ENCODE measurements around the gene PARD6G. TPM values are rescaled to one million over a fixed set of nuclear protein-coding genes. Genes with fewer than 3 reads are reported as not detected.
A peak's percentile ranks its signal among the peaks of the same experiment; 100 is the strongest.

Gene PARD6G
- total and polyA plus RNA-seq, 9 of the 15 experiments (the other 6 are each of a cell fraction or from before 2014, with no cell fraction given), result 0.03 to 1.2 (median 0.26) TPM

DNA sequence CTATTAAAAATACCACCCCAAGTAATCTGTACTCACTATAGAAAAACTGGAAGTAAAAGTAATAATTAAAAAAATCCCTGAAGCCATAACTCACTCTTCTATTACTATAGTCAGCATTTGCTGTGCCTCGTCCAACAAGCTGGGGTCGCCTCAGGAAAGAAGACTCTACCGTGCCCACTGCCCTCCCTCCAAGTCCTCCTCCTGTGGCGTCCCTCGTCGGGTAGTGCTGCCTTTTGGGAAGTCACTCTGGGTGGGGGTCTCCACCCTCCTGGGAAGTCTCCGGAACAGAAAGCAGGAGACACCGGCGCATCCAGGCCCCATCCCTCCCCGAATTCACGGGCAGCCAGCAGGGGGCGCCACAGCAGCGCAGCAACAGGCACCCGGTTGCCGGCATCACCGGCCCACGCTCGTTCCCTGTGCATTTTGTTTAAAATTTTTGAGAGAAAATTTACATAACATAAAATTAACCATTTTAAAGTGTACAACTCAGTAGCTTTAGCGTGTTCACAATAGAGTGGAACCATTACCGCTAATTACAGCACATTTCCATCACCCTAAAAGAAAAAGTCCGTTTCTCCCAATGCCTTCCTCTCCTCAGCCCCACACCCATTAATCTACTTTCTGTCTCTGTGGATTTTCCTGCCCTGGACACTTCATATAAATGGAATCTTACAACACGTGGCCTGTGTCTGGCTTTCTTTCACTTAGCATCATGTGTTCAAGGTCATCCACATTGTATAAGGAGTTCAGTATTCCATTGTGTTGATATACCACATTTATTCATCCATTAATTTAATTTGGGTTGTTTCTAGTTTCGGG, 76.1 kb downstream of the PARD6G start (continued):
- TF ChIP-seq, protein P1, sequence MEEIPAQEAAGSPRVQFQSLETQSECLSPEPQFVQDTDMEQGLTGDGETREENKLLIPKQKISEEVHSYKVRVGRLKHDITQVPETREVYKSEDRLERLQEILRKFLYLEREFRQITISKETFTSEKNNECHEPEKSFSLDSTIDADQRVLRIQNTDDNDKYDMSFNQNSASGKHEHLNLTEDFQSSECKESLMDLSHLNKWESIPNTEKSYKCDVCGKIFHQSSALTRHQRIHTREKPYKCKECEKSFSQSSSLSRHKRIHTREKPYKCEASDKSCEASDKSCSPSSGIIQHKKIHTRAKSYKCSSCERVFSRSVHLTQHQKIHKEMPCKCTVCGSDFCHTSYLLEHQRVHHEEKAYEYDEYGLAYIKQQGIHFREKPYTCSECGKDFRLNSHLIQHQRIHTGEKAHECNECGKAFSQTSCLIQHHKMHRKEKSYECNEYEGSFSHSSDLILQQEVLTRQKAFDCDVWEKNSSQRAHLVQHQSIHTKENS (CRISPR knock-in tag; IDR thresholded peaks at IDR 0.05), result no peak
- TF ChIP-seq ZNF174 (CRISPR knock-in tag; IDR thresholded peaks at IDR 0.05), result no peak
- TF ChIP-seq NFIC (IDR thresholded peaks at IDR 0.05), result no peak
- no peak for TF ChIP-seq POLR2AphosphoS2 (IDR thresholded peaks at IDR 0.05; ENCODE audit: low read length)
- no peak for TF ChIP-seq CREB1 (IDR thresholded peaks at IDR 0.05)
- no peak for TF ChIP-seq CREB1 (CRISPR knock-in tag; IDR thresholded peaks at IDR 0.05)
- TF ChIP-seq, protein P2, sequence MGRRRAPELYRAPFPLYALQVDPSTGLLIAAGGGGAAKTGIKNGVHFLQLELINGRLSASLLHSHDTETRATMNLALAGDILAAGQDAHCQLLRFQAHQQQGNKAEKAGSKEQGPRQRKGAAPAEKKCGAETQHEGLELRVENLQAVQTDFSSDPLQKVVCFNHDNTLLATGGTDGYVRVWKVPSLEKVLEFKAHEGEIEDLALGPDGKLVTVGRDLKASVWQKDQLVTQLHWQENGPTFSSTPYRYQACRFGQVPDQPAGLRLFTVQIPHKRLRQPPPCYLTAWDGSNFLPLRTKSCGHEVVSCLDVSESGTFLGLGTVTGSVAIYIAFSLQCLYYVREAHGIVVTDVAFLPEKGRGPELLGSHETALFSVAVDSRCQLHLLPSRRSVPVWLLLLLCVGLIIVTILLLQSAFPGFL (CRISPR knock-in tag; IDR thresholded peaks at IDR 0.05), result no peak
- no peak for TF ChIP-seq SAP30 (IDR thresholded peaks at IDR 0.05; ENCODE audit: borderline replicate concordance, insufficient read depth, low read depth, low read length, poor library complexity, severe bottlenecking)
- TF ChIP-seq, protein P3, sequence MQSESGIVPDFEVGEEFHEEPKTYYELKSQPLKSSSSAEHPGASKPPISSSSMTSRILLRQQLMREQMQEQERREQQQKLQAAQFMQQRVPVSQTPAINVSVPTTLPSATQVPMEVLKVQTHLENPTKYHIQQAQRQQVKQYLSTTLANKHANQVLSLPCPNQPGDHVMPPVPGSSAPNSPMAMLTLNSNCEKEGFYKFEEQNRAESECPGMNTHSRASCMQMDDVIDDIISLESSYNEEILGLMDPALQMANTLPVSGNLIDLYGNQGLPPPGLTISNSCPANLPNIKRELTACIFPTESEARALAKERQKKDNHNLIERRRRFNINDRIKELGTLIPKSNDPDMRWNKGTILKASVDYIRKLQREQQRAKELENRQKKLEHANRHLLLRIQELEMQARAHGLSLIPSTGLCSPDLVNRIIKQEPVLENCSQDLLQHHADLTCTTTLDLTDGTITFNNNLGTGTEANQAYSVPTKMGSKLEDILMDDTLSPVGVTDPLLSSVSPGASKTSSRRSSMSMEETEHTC (IDR thresholded peaks at IDR 0.05), result no peak
- no peak for TF ChIP-seq POLR2B (IDR thresholded peaks at IDR 0.05; ENCODE audit: low read depth, partially characterized antibody)
- TF ChIP-seq HNRNPLL (IDR thresholded peaks at IDR 0.05; ENCODE audit: low read depth, low read length, poor library complexity, severe bottlenecking), result no peak
- no peak for TF ChIP-seq SP1 (CRISPR knock-in tag; IDR thresholded peaks at IDR 0.05)
- TF ChIP-seq, protein P4, sequence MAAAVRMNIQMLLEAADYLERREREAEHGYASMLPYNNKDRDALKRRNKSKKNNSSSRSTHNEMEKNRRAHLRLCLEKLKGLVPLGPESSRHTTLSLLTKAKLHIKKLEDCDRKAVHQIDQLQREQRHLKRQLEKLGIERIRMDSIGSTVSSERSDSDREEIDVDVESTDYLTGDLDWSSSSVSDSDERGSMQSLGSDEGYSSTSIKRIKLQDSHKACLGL (CRISPR knock-in tag; IDR thresholded peaks at IDR 0.05; ENCODE audit: borderline replicate concordance, poor library complexity, severe bottlenecking), result no peak
- no peak for TF ChIP-seq DDX20 (tag; IDR thresholded peaks at IDR 0.05; ENCODE audit: low read depth)
- no peak for TF ChIP-seq GABPB1 (CRISPR knock-in tag; IDR thresholded peaks at IDR 0.05)
- TF ChIP-seq, protein P5, sequence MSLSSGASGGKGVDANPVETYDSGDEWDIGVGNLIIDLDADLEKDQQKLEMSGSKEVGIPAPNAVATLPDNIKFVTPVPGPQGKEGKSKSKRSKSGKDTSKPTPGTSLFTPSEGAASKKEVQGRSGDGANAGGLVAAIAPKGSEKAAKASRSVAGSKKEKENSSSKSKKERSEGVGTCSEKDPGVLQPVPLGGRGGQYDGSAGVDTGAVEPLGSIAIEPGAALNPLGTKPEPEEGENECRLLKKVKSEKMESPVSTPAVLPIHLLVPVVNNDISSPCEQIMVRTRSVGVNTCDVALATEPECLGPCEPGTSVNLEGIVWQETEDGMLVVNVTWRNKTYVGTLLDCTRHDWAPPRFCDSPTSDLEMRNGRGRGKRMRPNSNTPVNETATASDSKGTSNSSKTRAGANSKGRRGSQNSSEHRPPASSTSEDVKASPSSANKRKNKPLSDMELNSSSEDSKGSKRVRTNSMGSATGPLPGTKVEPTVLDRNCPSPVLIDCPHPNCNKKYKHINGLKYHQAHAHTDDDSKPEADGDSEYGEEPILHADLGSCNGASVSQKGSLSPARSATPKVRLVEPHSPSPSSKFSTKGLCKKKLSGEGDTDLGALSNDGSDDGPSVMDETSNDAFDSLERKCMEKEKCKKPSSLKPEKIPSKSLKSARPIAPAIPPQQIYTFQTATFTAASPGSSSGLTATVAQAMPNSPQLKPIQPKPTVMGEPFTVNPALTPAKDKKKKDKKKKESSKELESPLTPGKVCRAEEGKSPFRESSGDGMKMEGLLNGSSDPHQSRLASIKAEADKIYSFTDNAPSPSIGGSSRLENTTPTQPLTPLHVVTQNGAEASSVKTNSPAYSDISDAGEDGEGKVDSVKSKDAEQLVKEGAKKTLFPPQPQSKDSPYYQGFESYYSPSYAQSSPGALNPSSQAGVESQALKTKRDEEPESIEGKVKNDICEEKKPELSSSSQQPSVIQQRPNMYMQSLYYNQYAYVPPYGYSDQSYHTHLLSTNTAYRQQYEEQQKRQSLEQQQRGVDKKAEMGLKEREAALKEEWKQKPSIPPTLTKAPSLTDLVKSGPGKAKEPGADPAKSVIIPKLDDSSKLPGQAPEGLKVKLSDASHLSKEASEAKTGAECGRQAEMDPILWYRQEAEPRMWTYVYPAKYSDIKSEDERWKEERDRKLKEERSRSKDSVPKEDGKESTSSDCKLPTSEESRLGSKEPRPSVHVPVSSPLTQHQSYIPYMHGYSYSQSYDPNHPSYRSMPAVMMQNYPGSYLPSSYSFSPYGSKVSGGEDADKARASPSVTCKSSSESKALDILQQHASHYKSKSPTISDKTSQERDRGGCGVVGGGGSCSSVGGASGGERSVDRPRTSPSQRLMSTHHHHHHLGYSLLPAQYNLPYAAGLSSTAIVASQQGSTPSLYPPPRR (CRISPR knock-in tag; IDR thresholded peaks at IDR 0.05; ENCODE audit: borderline replicate concordance), result no peak
- TF ChIP-seq SMARCE1 (IDR thresholded peaks at IDR 0.05), result no peak
- peak in 1 of 2 experiments; percentile 63; a peak in 2 of 4 replicates for TF ChIP-seq RAD21 (CRISPR knock-in tag; conservative IDR thresholded peaks at IDR 0.05 in 1 of 2, IDR thresholded peaks at IDR 0.05 in 1 of 2)
